ENCODE data around the gene ABHD8.
A peak's percentile ranks its signal among the peaks of the same experiment; 100 is the strongest.
"Not testable (repeated sequence)": the region's sequence is repeated elsewhere in the genome, so short reads cannot be mapped to it uniquely, and the experiment has no call there.

ABHD8 gene

GRCh38 chr19:17294051-17294891 is 9.0 kb downstream of the ABHD8 start:
- no peak for DNase-seq

- no peak for DNase-seq
These were observed 9.6 kb downstream of the ABHD8 start for GRCh38 chr19:17293605-17294004.

- no peak for DNase-seq
These were observed 10.7 kb downstream of the ABHD8 start for GRCh38 chr19:17292301-17293074.

GRCh38 chr19:17289489-17289888 is 13.7 kb downstream of the ABHD8 start:
- DNase-seq, result no peak

GRCh38 chr19:17286752-17287151 is 16.5 kb downstream of the ABHD8 start:
- DNase-seq, result no peak

GRCh38 chr19:17286263-17286662 is 17.0 kb downstream of the ABHD8 start:
- no peak for DNase-seq

- no peak for DNase-seq
These were observed 17.6 kb downstream of the ABHD8 start for GRCh38 chr19:17285415-17286135.

- DNase-seq, result no peak
These were observed 19.7 kb downstream of the ABHD8 start for GRCh38 chr19:17283504-17283996.

- DNase-seq, result no peak
These were observed 20.6 kb downstream of the ABHD8 start for GRCh38 chr19:17282488-17283125.

GRCh38 chr19:17281391-17282304 is 21.6 kb downstream of the ABHD8 start, which contains the start of gene ANKLE1:
Gene ANKLE1, plus strand, starts transcription at chr19:17281901. Its CDS starts 20 bp downstream, at chr19:17281921.
- DNase-seq, result no peak

- no peak for DNase-seq
These were observed 23.8 kb downstream of the ABHD8 start for GRCh38 chr19:17279436-17279835.

GRCh38 chr19:17275441-17276175 is 27.6 kb downstream of the ABHD8 start:
- no peak for DNase-seq

- DNase-seq, result not testable (repeated sequence)
These were observed 28.3 kb downstream of the ABHD8 start for GRCh38 chr19:17274892-17275291.

GRCh38 chr19:17268754-17269153 is 34.5 kb downstream of the ABHD8 start:
- DNase-seq, result no peak

- DNase-seq, result peak; percentile 99
These were observed 36.0 kb downstream of the ABHD8 start, which contains the start of gene BABAM1 for GRCh38 chr19:17266975-17267788. Gene BABAM1, plus strand, starts transcription at chr19:17267443. Its CDS starts 1,364 bp downstream, at chr19:17268807.

GRCh38 chr19:17266589-17266974 is 36.6 kb downstream of the ABHD8 start:
- no peak for DNase-seq

- DNase-seq, result no peak
These were observed 37.2 kb downstream of the ABHD8 start for GRCh38 chr19:17266026-17266425.

- no peak for DNase-seq
These were observed 38.6 kb downstream of the ABHD8 start, which contains the start of gene USHBP1 for GRCh38 chr19:17264641-17264979. Gene USHBP1, minus strand, starts transcription at chr19:17264745. Its CDS starts 446 bp downstream, at chr19:17264299.

All from KG1 (cell line).